ENCODE results near the gene MAP3K4.

DNA sequence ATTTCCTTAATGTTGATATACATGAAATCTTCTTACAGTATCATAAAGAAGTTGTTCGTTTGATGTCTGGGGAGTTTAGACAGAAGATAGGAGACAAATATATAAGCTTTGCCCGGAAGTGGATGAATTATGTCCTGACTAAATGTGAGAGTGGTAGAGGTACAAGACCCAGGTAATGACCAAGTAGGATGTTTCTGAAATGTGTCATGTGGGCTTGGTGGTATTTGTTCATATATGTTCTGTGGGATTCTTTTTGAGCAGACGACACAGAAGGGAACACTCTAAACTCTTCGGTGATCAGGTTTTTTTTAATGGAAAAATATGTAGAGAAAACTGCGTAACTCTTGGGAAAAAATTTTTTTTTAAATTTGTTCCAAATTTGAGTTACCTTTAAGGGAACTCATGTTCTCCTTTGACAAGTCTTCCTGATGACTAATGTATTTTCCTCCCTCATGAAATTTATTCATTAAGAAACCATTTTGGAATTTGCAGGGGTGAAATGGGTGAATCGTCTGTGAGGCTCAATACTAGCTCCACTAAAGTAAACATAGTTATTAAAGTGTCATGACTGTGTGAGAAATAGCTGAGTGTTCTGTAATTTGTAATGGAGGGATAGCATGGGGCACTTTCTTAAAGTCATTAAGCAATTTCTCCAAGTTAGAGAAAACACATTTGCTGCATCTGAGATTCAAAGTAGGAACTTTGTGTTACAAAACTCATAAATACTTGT, 100.6 kb downstream of the MAP3K4 start:
- no peak for TF ChIP-seq POLR2A (IDR thresholded peaks at IDR 0.05)
- TF ChIP-seq, protein P1, sequence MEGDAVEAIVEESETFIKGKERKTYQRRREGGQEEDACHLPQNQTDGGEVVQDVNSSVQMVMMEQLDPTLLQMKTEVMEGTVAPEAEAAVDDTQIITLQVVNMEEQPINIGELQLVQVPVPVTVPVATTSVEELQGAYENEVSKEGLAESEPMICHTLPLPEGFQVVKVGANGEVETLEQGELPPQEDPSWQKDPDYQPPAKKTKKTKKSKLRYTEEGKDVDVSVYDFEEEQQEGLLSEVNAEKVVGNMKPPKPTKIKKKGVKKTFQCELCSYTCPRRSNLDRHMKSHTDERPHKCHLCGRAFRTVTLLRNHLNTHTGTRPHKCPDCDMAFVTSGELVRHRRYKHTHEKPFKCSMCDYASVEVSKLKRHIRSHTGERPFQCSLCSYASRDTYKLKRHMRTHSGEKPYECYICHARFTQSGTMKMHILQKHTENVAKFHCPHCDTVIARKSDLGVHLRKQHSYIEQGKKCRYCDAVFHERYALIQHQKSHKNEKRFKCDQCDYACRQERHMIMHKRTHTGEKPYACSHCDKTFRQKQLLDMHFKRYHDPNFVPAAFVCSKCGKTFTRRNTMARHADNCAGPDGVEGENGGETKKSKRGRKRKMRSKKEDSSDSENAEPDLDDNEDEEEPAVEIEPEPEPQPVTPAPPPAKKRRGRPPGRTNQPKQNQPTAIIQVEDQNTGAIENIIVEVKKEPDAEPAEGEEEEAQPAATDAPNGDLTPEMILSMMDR (IDR thresholded peaks at IDR 0.05), result no peak

All from ovary (tissue), 3 donors.